HG03342 (cell line): ENCODE measurements around the gene ZNF816.
"Not testable (repeated sequence)": the region's sequence is repeated elsewhere in the genome, so short reads cannot be mapped to it uniquely, and the experiment has no call there.

Experiments used
- ATAC-seq: cut with Tn5 transposase; IDR thresholded peaks from one replicate; pipeline ENCODE4 v1.9.1; 2021; ENCODE audit warnings: mild to moderate bottlenecking, moderate library complexity; ENCODE audit not compliant: unreplicated experiment

ZNF816 gene

GRCh38 chr19:52936151-52936953 is 26.3 kb downstream of the ZNF816 start:
- ATAC-seq, result no peak

- ATAC-seq, result no peak
Measured at GRCh38 chr19:52935434-52935833, 27.2 kb downstream of the ZNF816 start.

- not testable (repeated sequence) for ATAC-seq
Measured at GRCh38 chr19:52924641-52925040, 38.0 kb downstream of the ZNF816 start.

- ATAC-seq, result no peak
Measured at GRCh38 chr19:52923778-52924593, 38.7 kb downstream of the ZNF816 start.

GRCh38 chr19:52922841-52923777 is 39.6 kb downstream of the ZNF816 start, which contains the start of gene ZNF888:
TSS of gene ZNF888 (minus strand) at chr19:52923428. CDS start at chr19:52917873, 5,555 bp downstream.
- peak; percentile 98 for ATAC-seq

- ATAC-seq, result no peak
Measured at GRCh38 chr19:52917531-52917930, 45.1 kb downstream of the ZNF816 start.

- no peak for ATAC-seq
Measured at GRCh38 chr19:52910648-52911047, 52.0 kb downstream of the ZNF816 start.

- not testable (repeated sequence) for ATAC-seq
Measured at GRCh38 chr19:52904052-52904780, 58.5 kb downstream of the ZNF816 start.

- no peak for ATAC-seq
Measured at GRCh38 chr19:52901842-52902241, 60.8 kb downstream of the ZNF816 start.
